Fibroblast of villous mesenchyme (primary cell): ENCODE results near the gene CD86. TPM values are rescaled to one million over a fixed set of nuclear protein-coding genes. Genes with fewer than 3 reads are reported as not detected.

ENCODE experiments used
- DNase-seq: peaks from one replicate; pipeline ENCODE4 v3.0.0-alpha.2; 2010; ENCODE audit warnings: low read depth
- H3K4me3 ChIP-seq: 2 replicates; pipeline ENCODE4 v1.5.1; 2011; ENCODE audit warnings: low read depth, mild to moderate bottlenecking, low read length
- CTCF ChIP-seq: IDR thresholded peaks from 2 replicates; pipeline ENCODE4 v1.5.1; 2012; ENCODE audit warnings: low read depth, mild to moderate bottlenecking, low read length; ENCODE audit not compliant: insufficient read depth
- total RNA-seq: library from RNA; depleted of rRNA; stranded (reverse); fragments of >200 nt; gene quantifications from 2 replicates; pipeline ENCODE4 v1.2.3, GENCODE V29; 2012

Gene CD86
- total RNA-seq, 1 donor, result not detected

GRCh38 chr3:122102191-122102935 is 47.2 kb downstream of the CD86 start:
- DNase-seq, result no peak
- no peak for TF ChIP-seq CTCF
- no peak overlapping the region for H3K4me3 ChIP-seq

- no peak for TF ChIP-seq CTCF
- no peak for DNase-seq
- no peak overlapping the region for H3K4me3 ChIP-seq
Observed at GRCh38 chr3:122103821-122104514, 48.8 kb downstream of the CD86 start.

- H3K4me3 ChIP-seq, result no peak overlapping the region
- no peak for DNase-seq
- TF ChIP-seq CTCF, result no peak
Observed at GRCh38 chr3:122104515-122105194, 49.5 kb downstream of the CD86 start.

GRCh38 chr3:122105626-122106025 is 50.5 kb downstream of the CD86 start:
- no peak for DNase-seq
- H3K4me3 ChIP-seq, result no peak overlapping the region
- TF ChIP-seq CTCF, result no peak

- no peak overlapping the region for H3K4me3 ChIP-seq
- DNase-seq, result no peak
- TF ChIP-seq CTCF, result no peak
Observed at GRCh38 chr3:122107171-122107570, 52.0 kb downstream of the CD86 start.

GRCh38 chr3:122111974-122112373 is 56.8 kb downstream of the CD86 start:
- no peak for TF ChIP-seq CTCF

More at GRCh38 chr3:122111974-122112373, 56.8 kb downstream of the CD86 start:
- no peak for DNase-seq
- no peak overlapping the region for H3K4me3 ChIP-seq
